ENCODE results near the gene ZNF280C.

Gene ZNF280C

GRCh38 chrX:130186651-130187050, 82.0 kb downstream of the ZNF280C start:
- TF ChIP-seq CTCF (conservative IDR thresholded peaks at IDR 0.05): no peak
- H3K27ac ChIP-seq: no peak overlapping the region

- no peak overlapping the region for H3K27ac ChIP-seq
- no peak for TF ChIP-seq CTCF (conservative IDR thresholded peaks at IDR 0.05)
Observed at GRCh38 chrX:130184857-130185256, 83.8 kb downstream of the ZNF280C start.

- no peak for TF ChIP-seq CTCF (conservative IDR thresholded peaks at IDR 0.05)
- H3K27ac ChIP-seq: no peak overlapping the region
Observed at GRCh38 chrX:130184168-130184567, 84.5 kb downstream of the ZNF280C start.

- no peak overlapping the region for H3K27ac ChIP-seq
- no peak for TF ChIP-seq CTCF (conservative IDR thresholded peaks at IDR 0.05)
Observed at GRCh38 chrX:130179579-130180215, 89.0 kb downstream of the ZNF280C start.

- TF ChIP-seq CTCF (conservative IDR thresholded peaks at IDR 0.05): no peak
- no peak overlapping the region for H3K27ac ChIP-seq
Observed at GRCh38 chrX:130179170-130179569, 89.5 kb downstream of the ZNF280C start.

- H3K27ac ChIP-seq: no peak overlapping the region
- TF ChIP-seq CTCF (conservative IDR thresholded peaks at IDR 0.05): no peak
Observed at GRCh38 chrX:130176942-130177341, 91.8 kb downstream of the ZNF280C start.

- TF ChIP-seq CTCF (conservative IDR thresholded peaks at IDR 0.05): no peak
- H3K27ac ChIP-seq: no peak overlapping the region
Observed at GRCh38 chrX:130176354-130176776, 92.3 kb downstream of the ZNF280C start.
